Epithelial cell of prostate (primary cell): Measurements from ENCODE around the gene SYNGR4.

ENCODE experiments used
- DNase-seq: peaks from one replicate; pipeline ENCODE4 v3.0.0-alpha.2; 2011; ENCODE audit warnings: low read depth, low spot score
- H3K27ac ChIP-seq: fragments of 450-650 bp; 2 replicates; pipeline ENCODE4 v1.5.1; 2017; ENCODE audit warnings: mild to moderate bottlenecking

SYNGR4 gene

DNA sequence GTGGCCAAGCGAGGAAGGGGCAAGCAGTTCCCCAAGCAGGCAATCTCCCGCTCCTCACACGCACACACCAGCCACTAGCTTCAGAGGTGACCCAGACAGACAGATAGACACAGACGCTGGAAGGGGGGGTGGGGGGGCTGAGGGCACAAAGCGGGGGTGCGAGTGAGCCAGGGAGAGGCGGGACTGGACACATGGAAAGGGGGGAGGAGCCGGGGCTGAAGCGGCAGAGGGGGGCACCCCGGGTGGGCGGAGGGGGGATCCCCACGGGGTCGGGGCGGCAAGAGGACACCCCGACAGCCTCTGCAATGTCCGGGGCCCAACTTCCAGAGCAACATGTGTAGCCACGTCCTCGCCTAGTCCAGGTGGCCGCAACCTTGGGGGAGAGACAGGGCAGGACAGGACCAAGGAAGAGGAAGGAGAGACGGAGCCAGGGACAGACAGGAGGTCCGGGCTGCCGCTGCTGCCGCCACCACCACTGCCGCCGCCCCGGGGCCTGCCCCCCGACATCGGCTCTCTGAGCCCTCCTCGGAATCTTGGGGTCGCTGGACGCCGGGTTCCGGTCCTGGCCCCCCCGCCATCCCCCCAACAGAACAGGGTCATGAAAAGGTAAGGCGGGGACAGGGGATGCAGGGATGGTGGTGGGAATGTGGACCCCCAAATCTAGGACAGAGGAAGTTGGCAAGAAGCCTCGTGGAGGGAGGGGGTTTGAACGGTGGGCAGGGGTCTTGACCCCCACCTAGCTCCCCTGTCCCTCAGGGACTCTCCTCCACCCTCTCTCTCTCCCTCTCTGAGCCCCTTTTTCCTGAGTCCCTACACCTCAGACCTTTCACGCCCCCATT, 30.4 kb downstream of the SYNGR4 start:
- DNase-seq = no peak
- no peak overlapping the region for H3K27ac ChIP-seq

DNA sequence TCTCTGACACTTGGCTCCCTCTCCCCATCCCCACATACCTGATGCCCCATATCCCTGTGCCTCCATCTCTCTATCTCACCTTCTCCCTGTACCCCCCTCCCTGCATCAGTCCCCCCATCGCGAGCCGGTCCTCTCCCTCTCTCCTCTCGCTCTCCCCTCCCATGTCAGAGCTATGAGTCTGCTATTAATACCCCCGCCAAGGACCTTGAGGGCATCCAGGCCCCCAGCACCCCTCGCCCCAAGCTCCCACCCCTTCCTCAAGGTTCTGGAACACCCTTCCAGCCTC, 30.9 kb downstream of the SYNGR4 start:
- H3K27ac ChIP-seq = no peak overlapping the region
- DNase-seq = no peak

DNA sequence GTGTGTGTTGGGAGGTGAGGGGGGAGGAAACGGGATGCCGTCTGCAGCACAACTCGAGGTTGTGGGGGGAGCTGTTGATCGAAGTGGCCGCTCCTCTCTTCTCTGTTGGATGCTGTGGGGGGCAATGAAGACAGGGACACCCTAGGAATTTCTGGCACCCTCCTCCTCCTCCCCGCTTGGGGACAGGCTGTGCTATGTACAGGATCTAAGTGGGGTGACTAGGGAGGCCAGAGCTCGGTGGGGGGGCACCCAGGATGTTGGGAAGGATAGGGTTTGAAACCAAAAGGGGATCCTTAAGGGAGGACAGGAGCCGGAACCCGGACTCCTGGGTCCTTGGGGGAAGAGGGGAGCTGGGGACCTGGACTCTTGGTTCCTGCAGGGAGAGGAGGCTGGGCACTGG, 31.3 kb downstream of the SYNGR4 start:
- no peak overlapping the region for H3K27ac ChIP-seq
- no peak for DNase-seq

DNA sequence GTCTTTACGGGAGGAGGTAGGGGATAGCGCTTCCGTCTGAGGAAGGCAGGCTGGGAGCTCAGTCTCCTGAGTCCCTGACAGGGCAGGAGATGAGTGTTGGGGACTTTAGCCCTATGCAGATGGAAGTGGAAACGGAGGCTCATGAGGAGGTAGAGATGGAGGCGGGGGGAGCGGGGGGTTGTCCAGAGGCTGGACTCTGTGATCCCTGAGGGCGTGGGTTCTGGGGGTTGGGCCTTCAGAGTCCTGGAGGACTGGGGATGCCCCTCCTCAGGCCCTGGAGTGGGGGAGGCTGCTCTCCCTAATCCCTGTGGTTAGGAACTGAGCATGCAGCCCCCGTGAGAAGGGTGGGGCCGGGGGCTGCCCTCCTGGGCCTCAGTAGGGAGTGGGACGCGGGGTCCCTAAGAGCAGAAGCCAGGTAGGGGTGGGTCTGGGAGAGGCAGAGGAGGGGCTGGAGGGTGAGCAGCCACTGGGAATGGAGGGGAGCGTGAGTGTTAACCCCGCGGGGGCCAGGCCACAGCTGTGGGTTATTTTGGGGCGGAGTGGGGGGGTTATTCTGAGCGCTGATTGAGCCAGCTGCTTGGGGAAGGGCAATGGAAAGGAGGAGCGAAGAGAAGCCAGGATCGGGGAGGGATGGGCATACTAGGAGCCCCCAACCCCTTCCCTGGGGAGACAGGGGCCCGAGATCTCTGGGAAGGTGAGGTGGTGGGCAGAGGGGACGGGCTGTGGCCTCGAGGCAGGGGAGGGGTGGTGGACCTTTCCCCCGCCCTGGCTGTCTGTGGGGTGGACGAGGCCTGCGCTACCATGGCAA, 32.1 kb downstream of the SYNGR4 start:
- no peak for DNase-seq
- no peak overlapping the region for H3K27ac ChIP-seq

DNA sequence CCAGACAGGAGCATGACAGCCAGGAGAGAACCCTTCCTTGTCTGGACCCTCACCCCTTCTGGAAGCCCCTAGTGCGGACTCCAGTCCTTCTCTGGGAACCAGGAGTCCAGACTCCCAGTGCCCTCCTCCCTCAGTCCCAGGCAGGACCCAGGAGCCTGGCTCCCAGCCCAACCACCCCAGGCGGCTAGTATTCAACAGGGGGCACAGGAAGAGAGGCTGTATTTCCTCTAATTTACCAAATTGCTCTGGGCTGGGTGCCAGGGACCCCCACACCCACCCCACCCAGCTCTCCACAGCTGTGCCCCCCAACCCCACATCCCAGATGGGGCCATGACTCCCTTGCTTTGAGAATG, 32.6 kb downstream of the SYNGR4 start:
- no peak for DNase-seq
- H3K27ac ChIP-seq = no peak overlapping the region

DNA sequence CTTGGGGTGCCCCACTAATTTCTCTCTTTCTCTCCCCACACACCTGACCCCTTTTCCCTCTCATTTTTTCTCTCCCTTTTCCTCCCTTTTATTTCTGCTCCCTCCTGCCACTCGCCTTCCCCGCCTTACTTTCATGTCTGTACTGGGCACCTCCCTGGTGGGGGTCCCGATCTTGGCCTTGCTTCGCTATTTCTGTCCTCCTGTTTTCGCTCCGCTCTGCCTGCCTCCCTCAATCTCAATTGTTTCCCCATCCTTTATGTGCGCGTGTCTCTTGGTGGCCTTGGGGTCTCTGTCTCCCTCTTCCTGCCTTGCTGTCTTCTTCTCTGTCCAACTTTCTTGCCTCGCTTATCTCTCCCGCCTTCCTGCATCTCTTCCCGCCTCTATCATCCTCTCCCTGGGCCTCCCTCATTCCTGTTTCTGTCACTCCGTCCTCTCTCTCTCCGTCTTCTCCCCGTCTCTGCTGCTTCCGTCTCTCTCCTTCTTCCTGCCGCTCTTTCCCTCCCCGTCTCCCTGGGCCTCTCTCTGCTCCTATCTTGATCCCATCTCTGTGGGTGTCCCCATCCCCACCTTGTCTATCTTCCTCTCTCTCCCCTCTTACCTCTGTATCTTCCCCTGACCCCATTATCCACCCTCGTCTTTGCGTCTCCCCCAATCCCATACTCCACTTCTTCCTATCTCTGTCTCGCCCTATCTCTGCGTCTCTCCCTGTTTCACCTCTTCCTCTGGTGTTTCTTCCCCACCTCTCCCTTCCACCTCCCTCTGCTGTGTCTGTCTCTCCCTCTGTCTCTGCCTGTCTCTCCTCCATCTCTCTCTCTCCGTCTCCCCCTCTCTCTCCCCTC, 33.3 kb downstream of the SYNGR4 start:
- no peak for DNase-seq
- peak overlapping the region; percentile 49 for H3K27ac ChIP-seq

DNA sequence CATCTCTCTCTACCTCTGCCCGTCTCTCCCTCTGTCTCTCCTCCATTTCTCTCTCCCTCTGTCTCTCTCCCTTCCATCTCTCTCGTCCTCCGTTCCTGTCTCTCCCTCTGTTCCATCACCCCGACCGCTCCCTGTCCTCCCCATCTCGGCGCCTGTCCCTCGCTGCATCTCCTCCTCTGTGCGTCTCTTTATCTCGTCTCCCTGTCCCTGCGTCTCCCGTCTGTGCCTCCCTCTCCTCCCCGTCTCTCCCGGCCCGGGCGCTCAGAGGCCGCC, 33.9 kb downstream of the SYNGR4 start:
- no peak for DNase-seq
- H3K27ac ChIP-seq = peak overlapping the region; percentile 49

DNA sequence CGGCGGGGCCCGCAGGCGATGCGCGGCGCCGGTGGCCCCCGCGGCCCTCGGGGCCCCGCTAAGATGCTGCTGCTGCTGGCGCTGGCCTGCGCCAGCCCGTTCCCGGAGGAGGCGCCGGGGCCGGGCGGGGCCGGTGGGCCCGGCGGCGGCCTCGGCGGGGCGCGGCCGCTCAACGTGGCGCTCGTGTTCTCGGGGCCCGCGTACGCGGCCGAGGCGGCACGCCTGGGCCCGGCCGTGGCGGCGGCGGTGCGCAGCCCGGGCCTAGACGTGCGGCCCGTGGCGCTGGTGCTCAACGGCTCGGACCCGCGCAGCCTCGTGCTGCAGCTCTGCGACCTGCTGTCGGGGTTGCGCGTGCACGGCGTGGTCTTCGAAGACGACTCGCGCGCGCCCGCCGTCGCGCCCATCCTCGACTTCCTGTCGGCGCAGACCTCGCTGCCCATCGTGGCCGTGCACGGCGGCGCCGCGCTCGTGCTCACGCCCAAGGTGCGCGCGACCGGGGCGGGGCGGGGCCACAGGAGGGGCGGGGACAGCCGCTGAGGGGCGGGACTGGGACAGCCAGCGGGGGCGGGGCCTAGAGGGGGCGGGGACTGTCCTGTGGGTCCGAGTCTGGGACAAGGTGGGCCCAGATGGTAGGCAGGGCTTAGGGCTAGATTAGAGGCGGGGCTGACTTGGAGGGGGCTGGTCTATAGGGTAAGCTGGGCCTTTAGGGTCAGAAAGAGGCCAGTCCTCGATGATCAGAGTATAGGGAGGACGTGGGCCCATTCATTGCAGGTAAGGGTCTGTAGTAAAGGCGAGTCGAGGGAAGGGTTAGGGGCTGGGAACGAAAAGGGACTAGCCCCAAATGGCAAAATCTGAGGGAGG, 34.4 kb downstream of the SYNGR4 start:
- DNase-seq = no peak
- H3K27ac ChIP-seq = peak overlapping the region; percentile 49

DNA sequence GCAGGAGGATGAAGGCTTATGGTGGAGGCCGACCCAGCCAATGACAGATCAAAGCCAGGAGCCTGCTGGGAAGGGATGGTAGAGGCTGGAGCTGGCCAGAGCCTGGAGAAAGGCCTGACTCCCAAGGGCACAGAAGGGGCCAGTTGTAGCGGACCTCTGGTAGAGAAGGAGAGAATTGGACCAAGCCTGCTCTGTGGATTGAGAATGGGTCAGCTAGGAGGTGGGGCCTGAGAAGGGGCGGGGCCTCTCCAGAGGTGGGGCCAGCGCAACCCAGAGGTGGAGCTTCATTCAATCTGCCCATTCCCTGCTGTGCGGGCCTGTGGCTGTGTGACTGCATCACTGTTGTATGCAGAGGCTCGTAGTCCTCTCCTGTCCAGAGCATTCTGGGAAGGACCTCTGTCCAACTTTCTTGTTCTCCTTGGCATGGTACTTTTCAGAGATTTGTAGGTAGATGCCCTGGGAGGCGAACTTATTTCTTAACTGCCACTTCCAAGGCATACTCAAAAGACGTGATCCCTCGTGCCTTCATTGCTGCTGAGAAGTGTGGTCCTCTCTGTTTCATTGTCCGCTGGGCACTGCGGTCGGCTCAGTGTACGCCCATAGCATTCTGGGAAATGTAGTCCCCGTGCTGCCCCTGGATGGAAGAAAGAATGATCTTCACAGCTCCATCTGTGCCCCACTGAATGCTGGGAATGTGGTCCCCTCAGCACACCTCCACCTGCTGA, 36.0 kb downstream of the SYNGR4 start:
- H3K27ac ChIP-seq = peak overlapping the region; percentile 23
- no peak for DNase-seq

DNA sequence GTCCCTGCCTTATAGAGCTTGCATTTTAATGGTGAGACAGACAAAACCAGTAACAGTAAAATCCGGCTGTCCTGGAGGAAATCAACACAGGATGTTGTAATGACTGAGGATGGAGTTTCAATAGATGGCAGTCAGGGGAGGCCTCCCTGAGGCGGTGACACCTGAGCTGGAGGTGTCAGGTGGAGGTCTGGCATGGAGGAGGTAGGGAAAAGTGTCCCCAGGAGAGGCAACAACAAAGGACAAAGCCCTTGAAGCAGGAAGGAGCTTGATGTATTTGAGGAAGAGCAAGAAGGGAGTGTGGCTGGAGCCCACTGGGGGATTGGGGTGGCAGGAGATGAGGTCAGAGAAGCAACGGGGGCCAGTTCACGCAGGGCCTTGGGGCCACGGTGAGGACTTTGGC, 37.1 kb downstream of the SYNGR4 start:
- H3K27ac ChIP-seq = no peak overlapping the region
- no peak for DNase-seq

DNA sequence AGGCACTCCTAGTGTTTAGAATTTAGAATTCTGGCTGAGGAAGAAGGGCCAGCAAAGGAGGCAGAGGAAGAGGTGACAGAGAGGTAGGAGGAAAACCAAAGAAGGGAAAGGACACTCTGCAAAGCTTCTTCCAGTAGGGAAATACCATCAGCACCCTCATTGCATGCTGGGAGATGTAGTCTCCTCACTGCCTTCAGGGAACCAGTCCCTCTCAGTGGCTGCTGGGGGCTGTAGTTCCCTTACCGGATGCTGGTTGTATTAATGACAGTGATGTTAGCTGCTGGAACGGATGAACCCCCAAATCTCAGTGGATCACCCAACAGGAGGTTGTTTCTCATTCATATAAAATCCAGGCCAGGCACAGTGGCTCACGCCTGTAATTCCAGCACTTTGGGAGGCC, 39.4 kb downstream of the SYNGR4 start:
- H3K27ac ChIP-seq = no peak overlapping the region
- DNase-seq = no peak

DNA sequence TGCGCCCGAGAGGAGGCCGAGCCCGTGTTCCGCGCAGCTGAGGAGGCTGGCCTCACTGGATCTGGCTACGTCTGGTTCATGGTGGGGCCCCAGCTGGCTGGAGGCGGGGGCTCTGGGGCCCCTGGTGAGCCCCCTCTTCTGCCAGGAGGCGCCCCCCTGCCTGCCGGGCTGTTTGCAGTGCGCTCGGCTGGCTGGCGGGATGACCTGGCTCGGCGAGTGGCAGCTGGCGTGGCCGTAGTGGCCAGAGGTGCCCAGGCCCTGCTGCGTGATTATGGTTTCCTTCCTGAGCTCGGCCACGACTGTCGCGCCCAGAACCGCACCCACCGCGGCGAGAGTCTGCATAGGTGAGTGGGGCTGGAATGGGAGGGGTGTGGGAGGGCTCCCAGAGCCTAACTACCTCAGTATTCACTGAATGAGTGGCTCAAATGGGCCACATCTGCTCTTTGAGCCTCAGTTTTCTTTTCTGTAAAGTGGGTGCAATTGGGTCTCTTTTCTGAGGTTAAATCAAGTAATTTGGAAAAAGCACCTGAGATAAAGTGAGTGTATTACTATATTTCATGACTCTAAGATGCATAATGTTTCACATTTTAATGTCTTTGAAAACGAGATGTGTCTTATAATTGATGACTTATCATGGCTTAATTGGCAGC, 41.0 kb downstream of the SYNGR4 start:
- no peak for DNase-seq
- H3K27ac ChIP-seq = peak overlapping the region; percentile 30

DNA sequence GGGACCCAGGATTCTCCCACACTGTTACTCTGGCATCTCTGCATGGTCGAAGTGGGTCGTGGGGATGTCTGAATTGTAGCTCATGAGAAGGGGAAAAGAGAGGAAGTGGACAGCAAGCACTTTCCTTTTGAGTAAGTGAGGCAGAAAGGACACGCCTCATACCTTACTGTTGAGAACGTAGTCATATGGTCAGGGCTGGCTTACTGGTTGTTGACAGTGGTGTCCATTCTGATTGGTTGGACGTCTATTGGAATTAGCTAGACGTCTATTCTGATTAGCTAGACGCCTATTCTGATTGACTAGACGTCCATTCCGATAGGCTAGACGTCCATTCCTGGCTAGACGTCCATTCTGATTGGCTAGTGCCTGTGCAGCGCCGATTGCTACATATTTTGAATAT, 41.7 kb downstream of the SYNGR4 start:
- peak; percentile 33 for DNase-seq
- peak overlapping the region; percentile 30 for H3K27ac ChIP-seq

DNA sequence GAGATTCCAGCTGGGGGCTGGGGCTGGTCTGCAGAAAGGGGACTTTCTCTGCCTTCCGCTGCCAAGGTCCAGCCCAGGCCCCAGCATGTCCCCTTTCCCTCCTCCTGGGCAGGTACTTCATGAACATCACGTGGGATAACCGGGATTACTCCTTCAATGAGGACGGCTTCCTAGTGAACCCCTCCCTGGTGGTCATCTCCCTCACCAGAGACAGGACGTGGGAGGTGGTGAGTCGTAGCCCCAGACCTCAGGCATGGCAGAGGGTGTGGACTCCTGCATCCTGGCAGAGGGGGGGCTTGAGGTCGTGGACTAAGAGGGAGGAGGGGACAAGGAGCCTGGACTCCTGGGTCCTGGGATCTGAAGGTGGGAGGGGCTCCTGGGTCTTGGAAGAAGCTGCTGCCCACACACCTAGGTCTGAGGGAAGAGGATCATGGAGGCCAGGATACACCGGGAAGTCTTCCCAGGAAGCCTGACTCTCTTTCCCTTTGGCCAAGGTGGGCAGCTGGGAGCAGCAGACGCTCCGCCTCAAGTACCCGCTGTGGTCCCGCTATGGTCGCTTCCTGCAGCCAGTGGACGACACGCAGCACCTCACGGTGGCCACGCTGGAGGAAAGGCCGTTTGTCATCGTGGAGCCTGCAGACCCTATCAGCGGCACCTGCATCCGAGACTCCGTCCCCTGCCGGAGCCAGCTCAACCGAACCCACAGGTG, 49.9 kb downstream of the SYNGR4 start:
- DNase-seq = no peak
- H3K27ac ChIP-seq = no peak overlapping the region

DNA sequence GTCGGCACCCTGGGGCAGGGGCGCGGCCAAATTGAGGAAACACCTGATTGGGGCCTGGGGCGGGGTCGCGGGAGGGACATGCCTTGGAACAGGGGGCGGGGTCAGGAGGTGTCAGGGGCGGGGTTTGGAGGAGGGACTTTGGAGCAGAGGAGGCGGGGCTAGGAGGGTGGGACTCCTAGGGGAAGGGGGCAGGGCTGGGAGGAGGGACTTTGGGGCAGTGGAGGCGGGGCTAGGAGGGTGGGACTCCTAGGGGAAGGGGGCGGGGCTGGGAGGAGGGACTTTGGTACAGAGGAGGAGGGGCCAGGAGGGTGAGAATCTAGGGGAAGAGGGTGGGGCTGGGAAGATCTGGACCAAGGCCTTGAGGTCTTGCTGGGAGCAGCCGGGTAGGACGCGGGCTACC, 51.2 kb downstream of the SYNGR4 start:
- H3K27ac ChIP-seq = no peak overlapping the region

DNA sequence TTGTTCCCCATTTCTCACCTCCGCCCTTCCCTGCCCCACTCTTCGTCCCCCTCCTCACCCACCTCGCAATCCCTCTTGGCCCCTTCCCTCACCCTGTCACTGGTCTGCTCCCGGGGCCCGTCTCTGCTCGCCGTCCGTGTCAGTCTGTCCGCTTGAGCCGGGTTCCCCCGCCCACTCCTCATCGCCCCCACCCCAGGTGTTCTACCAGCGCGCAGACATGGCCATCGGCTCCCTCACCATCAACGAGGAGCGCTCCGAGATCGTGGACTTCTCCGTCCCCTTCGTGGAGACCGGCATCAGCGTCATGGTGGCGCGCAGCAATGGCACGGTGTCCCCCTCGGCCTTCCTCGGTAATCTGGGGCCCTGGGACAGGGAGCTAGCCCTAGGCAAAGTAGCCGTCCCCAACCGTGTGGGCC, 51.6 kb downstream of the SYNGR4 start:
- H3K27ac ChIP-seq = no peak overlapping the region
- no peak for DNase-seq

More for the DNA sequence above, 51.2 kb downstream of the SYNGR4 start:
- no peak for DNase-seq

DNA sequence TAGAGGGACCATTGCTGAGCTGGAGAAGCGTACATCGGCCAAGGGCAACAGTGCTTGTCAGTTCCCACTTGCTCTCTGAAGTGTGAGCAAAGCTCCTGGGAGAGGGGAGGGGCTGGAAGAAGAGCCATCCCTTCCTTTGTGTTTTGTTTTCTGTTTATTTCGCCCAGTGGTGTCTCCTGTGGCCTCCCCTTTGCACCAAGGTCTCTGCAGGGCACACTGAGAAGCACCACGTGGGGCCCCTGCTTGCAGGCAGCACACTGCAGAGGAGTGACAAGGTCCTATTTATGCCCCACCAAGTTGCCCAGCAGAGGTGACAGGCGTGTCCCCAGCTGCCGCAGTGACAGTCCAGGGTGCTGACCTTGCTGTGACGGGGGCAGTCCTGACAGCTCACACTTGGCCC, 53.3 kb downstream of the SYNGR4 start:
- no peak for DNase-seq
- no peak overlapping the region for H3K27ac ChIP-seq

DNA sequence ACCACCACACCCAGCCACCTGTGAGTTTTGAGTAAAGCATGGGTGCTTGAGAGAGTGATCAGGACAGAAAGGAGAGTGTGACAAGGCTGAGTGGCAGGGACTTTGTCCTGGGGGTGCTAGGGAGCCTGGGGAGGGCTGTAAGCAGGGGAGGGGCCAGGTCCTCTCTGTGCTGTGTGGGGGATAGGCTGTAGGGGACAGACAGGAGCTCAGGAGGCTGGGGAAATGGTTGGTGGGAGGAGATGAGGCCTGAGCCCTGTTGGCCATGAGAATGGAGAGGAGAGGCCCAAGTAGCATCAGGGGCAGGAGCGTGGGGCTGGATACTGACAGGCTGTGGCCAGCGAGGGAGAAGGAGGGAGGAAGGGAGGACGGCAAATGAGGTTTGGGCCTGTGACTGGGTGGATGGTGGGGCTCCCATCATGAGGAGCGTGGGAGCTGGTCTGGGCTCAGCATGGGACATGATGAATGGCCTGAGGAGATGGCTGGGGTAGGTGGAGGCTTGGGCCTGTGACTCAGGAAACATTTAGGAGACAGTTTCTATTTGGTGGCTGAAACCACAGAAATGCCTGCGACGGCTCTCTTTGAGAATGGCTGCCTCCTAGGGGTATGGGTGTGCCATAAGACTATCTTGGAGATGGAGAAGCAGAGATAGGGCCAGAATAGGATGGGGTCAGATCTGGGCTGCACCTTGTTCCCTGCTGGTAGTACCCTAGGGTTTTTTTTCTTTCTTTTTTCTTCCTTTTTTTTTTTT, 54.3 kb downstream of the SYNGR4 start:
- DNase-seq = no peak
- H3K27ac ChIP-seq = no peak overlapping the region
